HG03457 (cell line): ENCODE data around the gene VRK2.
"Not testable (repeated sequence)": the region's sequence is repeated elsewhere in the genome, so short reads cannot be mapped to it uniquely, and the experiment has no call there.

Experiments used
- ATAC-seq: cut with Tn5 transposase; IDR thresholded peaks from one replicate; pipeline ENCODE4 v1.9.1; 2021; ENCODE audit warnings: moderate number of reproducible peaks; ENCODE audit not compliant: unreplicated experiment

VRK2 gene

GRCh38 chr2:58052978-58053377 is 6.4 kb downstream of the VRK2 start:
- no peak for ATAC-seq

DNA sequence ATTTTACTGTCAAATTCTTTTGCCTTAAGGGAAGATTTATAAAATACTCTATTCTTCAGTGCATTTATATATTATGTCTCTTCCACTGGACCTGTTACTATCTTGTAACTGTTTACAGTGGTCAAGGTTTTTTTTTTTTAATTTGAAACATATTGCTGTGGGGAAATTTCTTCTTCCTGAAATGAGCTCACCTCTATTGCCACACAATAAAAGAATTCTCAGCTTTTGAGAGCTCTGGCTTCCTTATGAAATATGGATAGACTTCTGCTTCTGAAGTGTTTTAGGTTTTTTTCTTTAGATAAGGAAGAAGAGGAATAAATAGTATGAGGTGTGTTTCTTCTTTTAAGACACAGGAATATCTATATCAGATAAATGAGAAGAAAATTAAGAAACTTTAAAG is 7.7 kb downstream of the VRK2 start:
- no peak for ATAC-seq

GRCh38 chr2:58055033-58055786 is 8.6 kb downstream of the VRK2 start:
- no peak for ATAC-seq

DNA sequence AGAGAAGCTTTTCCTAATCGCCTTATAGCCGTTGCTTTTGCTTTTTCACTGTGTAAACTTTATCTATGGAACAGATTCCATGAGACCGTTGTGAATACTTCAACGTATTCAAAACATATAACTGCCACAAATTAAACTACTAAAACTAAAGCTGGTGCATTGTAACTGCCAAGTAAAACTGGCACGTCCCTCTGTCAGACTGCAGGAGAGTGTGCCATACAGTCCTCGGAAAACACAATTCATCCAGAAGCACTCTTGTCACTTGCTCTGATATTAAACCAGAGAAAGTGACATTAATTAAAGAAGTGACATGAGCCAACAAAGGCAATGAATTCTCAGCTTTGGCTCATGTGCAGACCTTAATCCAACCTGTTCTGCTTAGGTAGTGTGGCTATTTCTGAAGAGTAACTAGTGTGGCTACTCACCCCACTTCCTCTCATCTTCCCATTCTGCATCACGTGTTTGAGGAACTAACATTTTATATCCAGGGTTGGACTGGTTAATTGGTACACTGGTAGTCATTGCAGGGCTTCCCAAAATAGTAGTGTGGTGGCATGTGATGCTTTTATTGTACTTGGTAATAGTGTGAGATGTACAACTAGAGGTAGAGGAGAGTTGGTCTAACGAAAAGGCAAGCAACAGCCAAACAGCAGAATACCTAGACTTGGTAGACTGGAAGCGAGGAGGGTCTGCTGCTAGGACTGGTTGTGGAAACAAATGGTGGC is 9.7 kb downstream of the VRK2 start:
- no peak for ATAC-seq

DNA sequence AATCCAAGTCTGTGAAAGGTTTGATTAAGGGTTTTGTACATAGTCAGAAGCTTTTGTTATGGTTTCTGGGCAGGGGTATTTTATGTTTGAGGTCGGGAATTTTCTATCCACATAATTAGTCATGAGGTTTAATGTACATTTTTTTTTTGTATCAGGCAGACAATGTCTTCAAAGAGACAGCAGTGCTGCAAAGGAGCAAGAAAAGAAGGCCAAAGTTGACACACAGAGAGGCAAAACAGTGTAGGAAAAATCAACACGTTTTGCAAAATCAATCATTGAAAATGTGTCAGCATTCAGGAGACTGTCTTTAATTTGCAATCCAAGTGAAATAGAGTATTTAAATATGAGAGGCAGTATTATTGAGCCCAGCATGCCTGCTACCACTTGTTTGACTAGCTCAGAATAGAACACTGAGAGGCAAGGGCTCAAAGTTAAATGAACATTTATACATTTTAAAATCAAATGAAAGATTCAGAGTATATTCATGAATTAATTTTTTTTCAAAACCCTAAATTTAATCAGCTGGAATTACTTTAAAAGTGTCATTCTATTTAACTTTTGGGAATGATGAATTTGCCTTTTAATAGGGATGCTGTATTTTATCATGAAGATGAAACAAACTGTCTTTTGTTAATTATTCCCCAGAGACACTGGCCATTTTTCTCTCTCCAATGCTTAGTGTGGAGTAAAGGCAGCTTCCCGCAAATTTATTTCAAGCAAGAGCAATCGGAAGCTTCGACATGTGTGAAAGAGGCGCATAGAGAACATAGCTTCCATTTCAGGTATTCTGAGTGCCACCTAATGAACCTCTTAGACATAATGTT is 11.3 kb downstream of the VRK2 start:
- ATAC-seq: no peak

DNA sequence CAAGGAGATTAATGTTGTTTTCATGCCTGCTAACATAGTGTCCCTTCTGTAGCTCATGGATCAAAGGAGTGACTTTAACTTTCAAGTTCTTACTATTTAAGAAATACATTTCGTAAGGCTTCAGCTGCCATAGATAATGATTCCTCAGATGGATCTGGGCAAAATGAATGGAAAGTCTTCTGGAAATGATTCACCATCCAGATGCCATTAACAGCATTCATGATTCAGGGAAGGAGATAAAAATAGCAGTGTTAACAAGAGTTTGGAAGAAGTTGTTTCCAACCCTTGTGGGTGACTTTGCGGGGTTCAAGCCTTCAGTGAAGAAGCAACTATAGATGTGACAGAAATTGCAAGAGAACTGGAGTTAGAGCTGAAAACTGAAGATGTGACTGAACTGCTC is 17.0 kb downstream of the VRK2 start:
- ATAC-seq: no peak

DNA sequence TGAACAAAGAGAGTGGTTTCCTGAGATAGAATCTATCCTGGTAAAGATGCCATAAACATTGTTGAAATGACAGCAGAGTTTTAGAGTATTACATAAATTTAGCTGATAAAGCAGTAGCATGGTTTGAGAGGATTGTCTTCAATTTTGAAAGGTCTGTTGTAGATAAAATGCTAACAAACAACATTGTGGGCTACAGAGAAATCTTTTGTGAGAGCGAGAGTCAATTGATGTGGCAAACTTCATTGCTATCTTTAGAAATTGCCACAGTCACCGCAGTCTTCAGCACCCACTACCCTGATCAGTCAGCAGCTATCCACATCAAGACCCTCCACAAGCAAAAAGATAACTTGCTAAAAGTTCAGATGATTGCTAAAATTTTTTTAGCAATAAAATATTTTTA is 17.5 kb downstream of the VRK2 start:
- ATAC-seq: no peak

- ATAC-seq: no peak
Observed at GRCh38 chr2:58065248-58065647, 18.6 kb downstream of the VRK2 start.

DNA sequence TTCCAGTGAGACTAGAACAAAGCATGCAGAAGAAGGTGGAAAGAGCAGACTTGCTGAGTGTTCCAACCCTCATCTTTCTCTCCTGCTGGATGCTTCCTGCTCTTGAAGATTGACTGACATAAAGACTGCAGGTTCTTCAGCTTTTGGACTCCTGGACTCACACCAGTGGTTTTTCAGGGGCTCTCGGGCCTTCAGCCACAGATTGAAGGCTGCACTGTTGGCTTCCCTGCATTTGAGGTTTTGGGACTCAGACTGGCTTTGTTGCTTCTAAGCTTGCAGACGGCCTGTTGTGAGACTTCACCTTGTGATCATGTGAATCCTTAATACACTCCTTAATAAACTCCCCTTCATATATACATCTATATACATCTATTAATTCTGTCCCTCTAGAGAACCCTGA is 20.4 kb downstream of the VRK2 start:
- ATAC-seq: no peak

GRCh38 chr2:58070765-58071164 is 24.2 kb downstream of the VRK2 start:
- ATAC-seq: no peak

DNA sequence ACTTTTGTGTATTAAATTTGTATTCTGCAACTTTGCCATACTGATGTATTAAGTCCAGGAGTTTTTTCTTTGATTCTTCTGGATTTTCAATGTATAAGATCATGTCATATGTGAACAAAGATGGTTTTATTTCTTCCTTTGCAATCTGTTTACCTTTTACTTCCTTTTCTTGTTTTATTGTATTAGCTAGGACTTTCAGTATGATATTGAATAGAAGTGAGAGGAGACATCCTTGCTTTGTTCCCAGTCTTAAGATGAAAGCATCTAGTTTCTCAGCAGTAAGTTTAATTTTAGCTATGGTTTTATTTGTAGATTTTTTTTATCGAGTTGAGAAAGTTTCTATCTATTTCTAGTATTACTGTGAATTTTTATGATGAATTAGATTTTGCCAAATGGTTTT is 25.5 kb downstream of the VRK2 start:
- ATAC-seq: no peak

- no peak for ATAC-seq
Observed at GRCh38 chr2:58073008-58073407, 26.4 kb downstream of the VRK2 start.

- no peak for ATAC-seq
Observed at GRCh38 chr2:58073751-58074150, 27.1 kb downstream of the VRK2 start.

DNA sequence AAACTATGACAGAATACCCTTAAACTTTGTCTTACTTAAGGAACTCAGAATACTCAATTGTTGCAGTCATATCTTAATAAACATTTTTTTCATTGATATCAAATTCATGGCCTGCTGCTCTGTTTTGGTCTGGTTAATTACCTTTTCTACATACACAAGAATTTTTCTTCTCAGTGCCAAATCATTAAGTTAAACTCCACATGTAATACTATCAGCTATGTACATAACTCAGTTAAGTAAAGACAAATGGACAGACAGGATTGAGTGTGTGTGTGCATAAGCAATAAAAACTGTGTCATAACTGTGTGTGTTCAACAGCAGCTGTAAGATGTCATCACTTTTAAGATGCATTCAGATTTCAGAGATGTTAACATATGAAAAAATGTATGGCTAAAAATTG is 34.4 kb downstream of the VRK2 start:
- ATAC-seq: no peak

- no peak for ATAC-seq
Observed at GRCh38 chr2:58089081-58089480, 42.5 kb downstream of the VRK2 start.

GRCh38 chr2:58092772-58093171 is 46.2 kb downstream of the VRK2 start:
- not testable (repeated sequence) for ATAC-seq

GRCh38 chr2:58097025-58097424 is 50.4 kb downstream of the VRK2 start:
- no peak for ATAC-seq

GRCh38 chr2:58098254-58099095 is 51.9 kb downstream of the VRK2 start:
- ATAC-seq: no peak

DNA sequence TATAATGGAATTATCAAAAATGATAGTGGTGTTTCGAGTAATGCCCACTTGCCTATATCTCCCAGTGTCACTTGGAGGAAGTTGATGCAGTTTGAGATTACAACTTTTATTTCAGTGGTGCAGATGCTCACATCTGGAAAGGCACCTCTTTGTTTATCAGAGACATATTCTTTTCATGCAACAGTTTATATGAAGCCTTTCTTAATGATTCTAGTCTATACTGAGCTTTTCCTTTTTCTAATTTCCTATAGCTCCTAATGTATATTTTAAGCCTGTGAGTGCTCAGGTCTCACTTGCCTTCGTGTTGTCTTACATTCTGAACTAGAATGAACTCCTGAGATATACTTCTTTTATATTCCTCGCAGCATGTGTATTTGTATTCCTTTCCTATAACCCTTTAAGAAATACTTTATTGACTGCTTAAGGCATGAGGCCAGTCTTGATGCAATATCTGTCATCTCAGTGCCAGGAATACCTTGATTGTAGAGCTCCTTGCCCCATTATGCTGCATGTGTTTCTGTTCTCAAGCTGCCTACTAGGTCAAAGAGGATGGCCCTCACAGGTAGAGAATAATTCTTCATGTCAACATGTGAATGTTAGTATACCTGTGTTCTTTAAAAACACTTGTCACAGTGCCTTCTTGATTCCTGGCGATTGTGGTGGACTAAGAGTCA is 52.6 kb downstream of the VRK2 start:
- ATAC-seq: no peak

GRCh38 chr2:58101500-58101899 is 54.9 kb downstream of the VRK2 start:
- ATAC-seq: no peak
